ENCODE measurements around the gene JAKMIP1.

DNA sequence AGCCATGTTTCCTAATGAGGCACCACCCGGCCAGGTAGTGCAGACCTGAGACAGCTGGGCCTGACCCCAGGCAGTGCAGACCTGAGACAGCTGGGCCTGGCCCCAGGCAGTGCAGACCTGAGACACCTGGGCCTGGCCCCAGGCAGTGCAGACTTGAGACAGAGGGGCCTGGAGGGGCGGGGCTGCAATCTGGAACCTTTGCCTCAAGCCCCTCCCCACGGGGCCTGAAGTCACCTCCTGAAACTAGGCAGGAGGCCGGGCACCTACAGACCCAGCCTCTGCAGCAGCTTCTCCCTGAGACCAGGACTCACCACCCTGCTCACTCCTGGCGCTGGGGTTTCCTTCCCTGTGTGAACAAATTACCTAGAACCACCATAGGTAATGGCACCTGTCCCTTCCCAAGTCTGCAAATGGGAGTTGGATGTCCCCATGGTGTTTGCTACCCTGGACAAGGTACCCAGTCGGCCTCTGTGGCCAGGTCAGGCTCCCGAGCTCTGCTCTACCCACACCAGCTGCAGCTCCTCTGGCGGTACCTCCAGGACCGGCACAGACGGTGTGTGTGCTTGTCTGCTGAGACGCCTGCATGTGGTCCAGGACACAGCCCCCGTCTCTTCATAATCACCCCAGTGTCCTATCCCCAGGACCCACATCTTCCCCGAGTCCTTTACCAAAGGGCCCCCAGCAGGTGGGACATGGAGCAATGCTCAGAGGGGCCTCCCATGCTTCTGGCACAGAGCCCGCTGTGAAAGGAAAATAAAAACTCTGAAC is 129.0 kb downstream of the JAKMIP1 start:
- TF ChIP-seq, protein P1, sequence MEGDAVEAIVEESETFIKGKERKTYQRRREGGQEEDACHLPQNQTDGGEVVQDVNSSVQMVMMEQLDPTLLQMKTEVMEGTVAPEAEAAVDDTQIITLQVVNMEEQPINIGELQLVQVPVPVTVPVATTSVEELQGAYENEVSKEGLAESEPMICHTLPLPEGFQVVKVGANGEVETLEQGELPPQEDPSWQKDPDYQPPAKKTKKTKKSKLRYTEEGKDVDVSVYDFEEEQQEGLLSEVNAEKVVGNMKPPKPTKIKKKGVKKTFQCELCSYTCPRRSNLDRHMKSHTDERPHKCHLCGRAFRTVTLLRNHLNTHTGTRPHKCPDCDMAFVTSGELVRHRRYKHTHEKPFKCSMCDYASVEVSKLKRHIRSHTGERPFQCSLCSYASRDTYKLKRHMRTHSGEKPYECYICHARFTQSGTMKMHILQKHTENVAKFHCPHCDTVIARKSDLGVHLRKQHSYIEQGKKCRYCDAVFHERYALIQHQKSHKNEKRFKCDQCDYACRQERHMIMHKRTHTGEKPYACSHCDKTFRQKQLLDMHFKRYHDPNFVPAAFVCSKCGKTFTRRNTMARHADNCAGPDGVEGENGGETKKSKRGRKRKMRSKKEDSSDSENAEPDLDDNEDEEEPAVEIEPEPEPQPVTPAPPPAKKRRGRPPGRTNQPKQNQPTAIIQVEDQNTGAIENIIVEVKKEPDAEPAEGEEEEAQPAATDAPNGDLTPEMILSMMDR (IDR thresholded peaks at IDR 0.05; ENCODE audit: poor library complexity, severe bottlenecking): no peak
- TF ChIP-seq TAF1 (IDR thresholded peaks at IDR 0.05; ENCODE audit: low read depth) (no peak), EP300 (conservative IDR thresholded peaks at IDR 0.05; ENCODE audit: poor library complexity, severe bottlenecking) (no peak), POLR2AphosphoS5 (IDR thresholded peaks at IDR 0.05) (no peak), EZH2 (IDR thresholded peaks at IDR 0.05; ENCODE audit: borderline replicate concordance, insufficient read depth, low read length, poor library complexity, severe bottlenecking) (no peak)
- TF ChIP-seq, protein P2, sequence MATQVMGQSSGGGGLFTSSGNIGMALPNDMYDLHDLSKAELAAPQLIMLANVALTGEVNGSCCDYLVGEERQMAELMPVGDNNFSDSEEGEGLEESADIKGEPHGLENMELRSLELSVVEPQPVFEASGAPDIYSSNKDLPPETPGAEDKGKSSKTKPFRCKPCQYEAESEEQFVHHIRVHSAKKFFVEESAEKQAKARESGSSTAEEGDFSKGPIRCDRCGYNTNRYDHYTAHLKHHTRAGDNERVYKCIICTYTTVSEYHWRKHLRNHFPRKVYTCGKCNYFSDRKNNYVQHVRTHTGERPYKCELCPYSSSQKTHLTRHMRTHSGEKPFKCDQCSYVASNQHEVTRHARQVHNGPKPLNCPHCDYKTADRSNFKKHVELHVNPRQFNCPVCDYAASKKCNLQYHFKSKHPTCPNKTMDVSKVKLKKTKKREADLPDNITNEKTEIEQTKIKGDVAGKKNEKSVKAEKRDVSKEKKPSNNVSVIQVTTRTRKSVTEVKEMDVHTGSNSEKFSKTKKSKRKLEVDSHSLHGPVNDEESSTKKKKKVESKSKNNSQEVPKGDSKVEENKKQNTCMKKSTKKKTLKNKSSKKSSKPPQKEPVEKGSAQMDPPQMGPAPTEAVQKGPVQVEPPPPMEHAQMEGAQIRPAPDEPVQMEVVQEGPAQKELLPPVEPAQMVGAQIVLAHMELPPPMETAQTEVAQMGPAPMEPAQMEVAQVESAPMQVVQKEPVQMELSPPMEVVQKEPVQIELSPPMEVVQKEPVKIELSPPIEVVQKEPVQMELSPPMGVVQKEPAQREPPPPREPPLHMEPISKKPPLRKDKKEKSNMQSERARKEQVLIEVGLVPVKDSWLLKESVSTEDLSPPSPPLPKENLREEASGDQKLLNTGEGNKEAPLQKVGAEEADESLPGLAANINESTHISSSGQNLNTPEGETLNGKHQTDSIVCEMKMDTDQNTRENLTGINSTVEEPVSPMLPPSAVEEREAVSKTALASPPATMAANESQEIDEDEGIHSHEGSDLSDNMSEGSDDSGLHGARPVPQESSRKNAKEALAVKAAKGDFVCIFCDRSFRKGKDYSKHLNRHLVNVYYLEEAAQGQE (IDR thresholded peaks at IDR 0.05; ENCODE audit: borderline replicate concordance): no peak

Measured in neural cell (in vitro differentiated cells).